GM12892 (cell line): ENCODE results near the gene KRT85.

Experiments
- POLR2A ChIP-seq: IDR thresholded peaks from 2 replicates; pipeline ENCODE4 v1.6.1; 2011; ENCODE audit warnings: low read depth, low read length, control low read depth
- POLR2AphosphoS5 ChIP-seq: IDR thresholded peaks from 2 replicates; pipeline ENCODE4 v1.6.1; 2011; ENCODE audit warnings: low read depth, low read length, control low read depth

DNA sequence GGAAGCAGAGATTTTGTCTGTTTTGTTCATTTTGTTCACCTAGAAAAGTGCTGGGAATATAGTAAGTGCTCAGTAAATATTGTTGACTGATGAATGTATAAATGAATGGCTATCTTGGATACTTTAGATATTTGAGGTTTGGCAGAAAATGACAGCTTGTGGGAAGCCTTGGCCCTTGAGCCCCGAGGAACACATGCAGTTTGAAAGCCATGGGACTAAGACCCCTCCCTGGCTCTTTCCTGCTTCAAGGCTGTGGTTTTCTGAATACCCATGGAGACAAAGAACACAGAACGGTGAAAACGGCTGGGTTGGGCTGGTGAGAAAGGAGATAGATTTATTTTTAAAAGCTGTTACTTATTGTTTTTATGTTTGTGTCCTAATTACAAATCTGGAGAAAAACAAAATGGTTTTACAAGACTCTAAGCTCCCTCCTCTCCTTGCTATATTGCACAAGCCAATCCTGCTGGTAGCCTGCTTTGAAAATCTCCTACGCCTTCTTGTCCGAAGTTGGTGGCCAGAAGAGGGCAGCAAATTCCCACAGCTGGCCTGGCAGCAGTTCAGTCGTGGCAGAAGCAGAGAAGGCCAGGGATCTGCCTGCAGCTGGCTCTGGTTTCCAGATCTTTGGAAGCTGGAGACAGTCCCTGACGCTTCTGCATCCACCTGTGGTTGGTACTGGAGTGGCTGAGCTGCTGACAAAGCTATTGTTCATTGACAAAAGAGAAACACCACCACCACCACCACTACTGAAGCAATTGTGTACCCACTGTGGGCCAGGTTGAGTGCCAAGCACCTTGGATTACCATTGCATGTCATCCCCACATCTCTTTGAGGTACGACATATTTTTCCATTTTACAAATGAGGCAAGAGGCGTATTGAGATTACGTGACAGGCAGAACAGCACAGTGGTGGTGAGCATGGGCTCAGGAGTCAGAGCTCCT lies 5.2 kb upstream of the KRT85 start:
- TF ChIP-seq POLR2A (no peak), POLR2AphosphoS5 (no peak)
